Measurements from ENCODE around the gene KCTD21. TPM values are rescaled to one million over a fixed set of nuclear protein-coding genes. Genes with fewer than 3 reads are reported as not detected.

The KCTD21 gene
- total RNA-seq, 1 donor from 2014 or later, result 30.7 TPM

DNA sequence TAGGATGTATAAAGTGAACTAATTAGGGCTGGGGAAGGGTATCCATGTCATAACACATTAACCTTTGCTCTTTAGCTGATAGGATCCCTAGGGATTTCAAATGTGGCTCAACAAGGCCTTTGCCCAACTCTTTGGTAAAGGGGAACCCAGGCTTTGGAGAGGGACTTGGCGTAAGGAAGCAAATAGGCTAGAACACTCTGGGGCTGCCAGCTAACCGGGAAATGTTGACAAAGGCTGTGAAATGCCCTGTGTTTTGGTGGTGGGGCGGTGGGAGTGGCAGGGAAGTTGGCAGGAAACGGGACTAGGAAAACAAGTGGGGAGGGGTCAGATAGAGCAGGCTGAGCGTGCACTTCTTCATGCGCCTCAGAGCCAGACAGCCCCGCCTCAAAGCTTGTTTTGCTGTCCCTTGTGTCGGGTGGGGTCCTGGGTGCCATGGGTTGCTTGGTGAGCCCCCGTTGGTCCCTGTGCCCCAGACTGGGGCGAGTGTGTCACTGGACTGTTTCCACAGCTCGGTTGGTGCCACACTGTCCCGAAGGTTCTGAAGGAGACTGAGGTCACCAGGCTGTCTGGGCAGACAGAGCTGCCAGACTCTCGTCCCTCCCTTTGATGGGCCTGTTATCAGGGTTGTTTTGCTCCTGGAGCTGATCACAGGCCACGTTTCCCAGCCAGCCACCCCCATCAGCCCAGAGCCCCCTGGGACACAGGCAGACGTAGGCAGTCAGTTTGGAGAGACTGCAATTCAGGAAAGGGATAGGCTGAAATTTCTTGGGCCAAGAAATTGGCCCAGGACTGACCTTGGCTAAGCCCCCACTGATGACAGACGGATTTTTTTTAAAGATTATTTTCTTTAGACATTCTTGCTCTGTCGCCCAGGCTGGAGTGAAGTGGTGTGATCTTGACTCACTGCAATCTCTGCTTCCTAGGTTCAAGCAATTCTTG is 19.6 kb downstream of the KCTD21 start:
- TF ChIP-seq, protein P1, sequence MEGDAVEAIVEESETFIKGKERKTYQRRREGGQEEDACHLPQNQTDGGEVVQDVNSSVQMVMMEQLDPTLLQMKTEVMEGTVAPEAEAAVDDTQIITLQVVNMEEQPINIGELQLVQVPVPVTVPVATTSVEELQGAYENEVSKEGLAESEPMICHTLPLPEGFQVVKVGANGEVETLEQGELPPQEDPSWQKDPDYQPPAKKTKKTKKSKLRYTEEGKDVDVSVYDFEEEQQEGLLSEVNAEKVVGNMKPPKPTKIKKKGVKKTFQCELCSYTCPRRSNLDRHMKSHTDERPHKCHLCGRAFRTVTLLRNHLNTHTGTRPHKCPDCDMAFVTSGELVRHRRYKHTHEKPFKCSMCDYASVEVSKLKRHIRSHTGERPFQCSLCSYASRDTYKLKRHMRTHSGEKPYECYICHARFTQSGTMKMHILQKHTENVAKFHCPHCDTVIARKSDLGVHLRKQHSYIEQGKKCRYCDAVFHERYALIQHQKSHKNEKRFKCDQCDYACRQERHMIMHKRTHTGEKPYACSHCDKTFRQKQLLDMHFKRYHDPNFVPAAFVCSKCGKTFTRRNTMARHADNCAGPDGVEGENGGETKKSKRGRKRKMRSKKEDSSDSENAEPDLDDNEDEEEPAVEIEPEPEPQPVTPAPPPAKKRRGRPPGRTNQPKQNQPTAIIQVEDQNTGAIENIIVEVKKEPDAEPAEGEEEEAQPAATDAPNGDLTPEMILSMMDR (IDR thresholded peaks at IDR 0.05), result no peak
- peak; percentile 87 to 98 for DNase-seq (ENCODE audit: low spot score in 2 of 2)
- Histone ChIP-seq H3K4me1 (peaks cover 6 to 46% of the 10 kb centered on the region in 2 donors), H3K36me3 (peaks cover 18 to 20% of the 10 kb centered on the region in 2 donors), H3K27ac (peak overlapping the region; percentile 96), H3K4me3 (no peak overlapping the region), H3K27me3 (no peaks in the 10 kb centered on the region), H3K9me3 (no peaks in the 10 kb centered on the region)
- intact Hi-C loops (cut with DNase I), result loop anchor here (1.0 to 10.0 kb wide), 6 partner anchors 19 to 396 kb away; partner anchors contain the start of genes AAMDC, GAB2, KCTD21 and RSF1

DNA sequence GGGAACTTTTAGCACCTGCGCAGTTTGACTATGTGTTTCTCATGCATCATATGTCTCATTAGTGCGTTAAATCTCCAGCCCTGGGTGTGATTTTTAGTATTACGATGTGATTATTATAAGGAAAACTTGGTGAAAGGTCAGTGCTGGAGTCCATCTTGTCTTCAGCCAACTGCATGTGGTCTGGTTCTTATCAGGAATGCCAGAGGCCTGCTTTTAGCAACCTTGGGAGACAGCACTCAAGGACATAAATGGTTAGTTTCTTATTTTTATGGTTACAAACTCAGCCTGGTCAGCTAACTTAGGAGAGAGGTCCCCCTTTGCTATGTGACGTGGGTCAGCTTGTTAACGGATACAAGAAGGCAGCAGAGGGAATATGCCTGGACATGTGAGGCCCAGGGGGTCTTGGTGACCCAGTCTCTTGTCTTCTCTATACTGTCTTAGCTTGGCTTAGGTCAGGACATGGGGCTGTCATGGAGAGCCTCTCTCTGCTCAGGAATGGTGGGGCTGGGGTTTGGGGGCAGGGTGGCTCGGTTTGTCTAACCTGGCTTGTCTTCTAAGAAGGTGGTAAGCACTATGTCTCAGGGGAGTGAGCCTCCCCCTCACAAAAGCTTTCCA is 21.5 kb downstream of the KCTD21 start:
- TF ChIP-seq, protein P1 (IDR thresholded peaks at IDR 0.05), result no peak
- H3K4me3 ChIP-seq, result no peak overlapping the region

DNA sequence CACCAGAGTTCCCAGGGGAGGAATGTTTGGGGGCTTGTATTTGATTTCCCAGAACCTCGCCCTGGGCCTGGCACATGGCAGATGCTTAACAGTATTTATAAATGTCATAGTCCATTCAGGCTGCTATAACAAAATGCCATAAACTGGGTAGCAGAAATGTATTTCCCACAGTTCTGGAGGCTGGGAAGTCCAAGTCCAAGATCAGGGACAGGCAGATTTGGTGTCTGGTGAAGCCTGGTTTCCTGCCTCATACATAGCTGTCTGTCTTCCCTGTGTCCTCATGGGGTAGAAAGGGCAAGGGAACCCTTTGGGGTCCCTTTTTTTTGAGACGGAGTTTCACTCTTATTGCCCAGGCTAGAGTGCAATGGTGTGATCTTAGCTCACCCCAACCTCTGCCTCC is 24.0 kb downstream of the KCTD21 start:
- intact Hi-C loops (cut with DNase I), result loop anchor here (10.0 kb wide), 2 partner anchors 340 to 400 kb away; partner anchors contain the start of genes AAMDC and RSF1
- peak overlapping the region; percentile 60 to 96 for H3K27ac ChIP-seq
- TF ChIP-seq, protein P1 (IDR thresholded peaks at IDR 0.05), result no peak

More for the DNA sequence above, 21.5 kb downstream of the KCTD21 start:
- no peaks in the 10 kb centered on the region for H3K27me3 ChIP-seq
- no peak for DNase-seq (ENCODE audit: low spot score in 2 of 2)
- intact Hi-C loops (cut with DNase I), result loop anchor here (5.0 to 10.0 kb wide), 3 partner anchors 145 to 398 kb away; partner anchors contain the start of genes AAMDC and RSF1
- H3K36me3 ChIP-seq, result peaks cover 5% of the 10 kb centered on the region in 2 donors
- no peaks in the 10 kb centered on the region for H3K9me3 ChIP-seq
- peak overlapping the region; percentile 96 for H3K27ac ChIP-seq
- H3K4me1 ChIP-seq, result peaks cover 6 to 55% of the 10 kb centered on the region in 2 donors

DNA sequence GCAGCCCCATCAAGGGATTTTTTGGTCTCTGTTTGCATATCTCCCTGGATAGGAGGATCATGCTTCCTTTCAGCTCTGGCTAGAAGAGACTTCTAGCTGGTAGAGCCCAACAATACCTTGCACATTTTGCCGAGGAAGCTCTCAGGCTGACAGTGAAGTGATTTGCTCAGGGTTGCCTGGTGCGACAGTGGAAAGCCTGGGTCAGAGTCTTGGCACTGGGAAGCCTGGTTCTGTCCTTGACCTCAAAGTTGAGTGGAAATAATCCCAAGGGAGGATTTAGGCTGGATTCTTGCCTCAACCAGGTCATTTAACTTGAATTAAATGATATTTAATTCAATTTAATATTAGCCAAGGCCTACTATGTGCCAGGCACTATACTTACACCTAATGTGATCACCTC is 24.6 kb downstream of the KCTD21 start:
- Histone ChIP-seq H3K4me1 (peaks cover 4 to 46% of the 10 kb centered on the region in 2 donors), H3K9me3 (no peaks in the 10 kb centered on the region), H3K27me3 (no peaks in the 10 kb centered on the region), H3K4me3 (no peak overlapping the region), H3K27ac (peak overlapping the region; percentile 60 to 96), H3K36me3 (no peaks in the 10 kb centered on the region)
- intact Hi-C loops (cut with DNase I), result loop anchor here (10.0 kb wide), 2 partner anchors 339 to 401 kb away; partner anchors contain the start of genes AAMDC and RSF1
- DNase-seq (ENCODE audit: low spot score in 2 of 2), result no peak
- TF ChIP-seq, protein P1 (IDR thresholded peaks at IDR 0.05), result no peak

More for the DNA sequence above, 24.0 kb downstream of the KCTD21 start:
- H3K36me3 ChIP-seq, result no peaks in the 10 kb centered on the region
- H3K27me3 ChIP-seq, result no peaks in the 10 kb centered on the region
- DNase-seq (ENCODE audit: low spot score in 2 of 2), result no peak
- no peaks in the 10 kb centered on the region for H3K9me3 ChIP-seq
- peaks cover 6 to 41% of the 10 kb centered on the region in 2 donors for H3K4me1 ChIP-seq
- no peak overlapping the region for H3K4me3 ChIP-seq

DNA sequence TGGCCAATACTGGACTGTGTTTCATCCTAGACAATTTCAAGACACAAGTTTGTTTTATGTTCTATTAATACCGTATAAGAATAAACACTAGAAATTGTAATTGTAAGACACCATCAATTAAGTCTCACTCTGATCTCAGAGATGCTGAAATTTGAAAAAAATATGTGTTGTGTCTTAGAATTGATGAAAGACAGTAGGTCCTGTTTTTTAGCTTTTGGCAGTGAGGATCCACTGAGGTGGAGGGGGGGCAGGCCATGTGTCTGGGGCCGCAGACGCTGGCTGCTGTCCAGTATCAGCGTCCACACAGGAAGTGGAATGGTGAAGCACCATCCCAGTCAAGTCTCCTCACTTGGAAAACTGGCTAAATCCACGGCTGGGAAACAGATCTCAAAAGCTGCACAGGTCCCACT is 26.5 kb downstream of the KCTD21 start:
- DNase-seq (ENCODE audit: low spot score in 2 of 2), result no peak
- intact Hi-C loops (cut with DNase I), result loop anchor here (10.0 kb wide), 2 partner anchors 337 to 403 kb away; partner anchors contain the start of genes AAMDC and RSF1

More for the DNA sequence above, 26.5 kb downstream of the KCTD21 start:
- Histone ChIP-seq H3K9me3 (no peaks in the 10 kb centered on the region), H3K4me1 (peaks cover 0 to 33% of the 10 kb centered on the region in 2 donors), H3K27me3 (no peaks in the 10 kb centered on the region), H3K36me3 (no peaks in the 10 kb centered on the region), H3K4me3 (no peak overlapping the region), H3K27ac (peak overlapping the region; percentile 60 to 96)
- TF ChIP-seq, protein P1 (IDR thresholded peaks at IDR 0.05), result no peak
